CD4-positive, alpha-beta T cell treated with Interleukin-21 for 1 hour (primary cell): ENCODE results near the gene TLE3.

ENCODE experiments used
- DNase-seq: peaks from one replicate; pipeline ENCODE4 v3.0.0-alpha.2; 2020

Gene TLE3

DNA sequence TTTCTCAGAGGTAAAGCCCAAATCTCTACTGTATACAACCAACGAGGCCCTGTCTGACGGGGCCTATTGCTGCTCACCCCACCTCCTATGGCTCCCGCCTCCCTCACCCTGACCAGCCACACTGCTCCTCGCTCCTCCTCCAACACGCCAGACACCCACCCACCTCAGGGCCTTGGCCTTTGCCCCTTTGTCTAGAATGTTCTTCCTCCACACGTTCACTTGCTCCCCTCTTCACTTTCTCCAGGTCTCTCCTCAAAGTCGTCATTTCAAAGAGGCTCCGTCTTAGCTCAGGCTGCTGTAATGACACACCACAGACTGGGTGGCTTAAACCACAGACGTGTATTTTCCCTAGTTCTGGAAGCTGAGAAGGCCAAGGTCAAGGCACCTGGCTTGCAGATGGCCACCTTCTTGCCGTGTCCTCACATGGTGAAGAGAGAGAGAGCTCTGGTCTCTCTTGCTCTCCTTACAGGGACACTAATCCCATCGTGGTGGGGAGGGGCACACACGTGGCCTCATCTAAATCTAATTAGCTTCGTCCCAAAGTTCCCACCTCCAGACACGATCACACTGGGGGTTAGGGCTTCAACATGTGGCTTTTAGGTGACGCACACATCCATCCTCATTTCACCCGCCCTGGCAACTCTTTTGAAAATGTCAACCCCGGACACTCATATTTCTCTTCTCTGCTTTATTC, 98.2 kb downstream of the TLE3 start:
- no peak for DNase-seq

GRCh38 chr15:69998541-69999391, 99.0 kb downstream of the TLE3 start:
- DNase-seq, result no peak

GRCh38 chr15:69997813-69998212, 99.9 kb downstream of the TLE3 start:
- no peak for DNase-seq
